NCI-H1694 (cell line): ENCODE measurements around the gene CFAP100.

Experiments used
- DNase-seq: peaks from one replicate; lab custom pipeline; 2025; lab: John Stamatoyannopoulos, UW

CFAP100 gene

GRCh38 chr3:126442094-126442855, 47.6 kb downstream of the CFAP100 start:
- DNase-seq, result peak; percentile 59

GRCh38 chr3:126442856-126443242, 48.1 kb downstream of the CFAP100 start:
- no peak for DNase-seq

- no peak for DNase-seq
These were observed 50.8 kb downstream of the CFAP100 start for GRCh38 chr3:126445506-126445905.

- no peak for DNase-seq
These were observed 51.6 kb downstream of the CFAP100 start for GRCh38 chr3:126446301-126446700.

GRCh38 chr3:126446791-126447190, 52.1 kb downstream of the CFAP100 start:
- no peak for DNase-seq

GRCh38 chr3:126447456-126448106, 52.9 kb downstream of the CFAP100 start:
- DNase-seq, result peak; percentile 75

- peak; percentile 78 for DNase-seq
These were observed 53.6 kb downstream of the CFAP100 start for GRCh38 chr3:126448136-126448892.

- no peak for DNase-seq
These were observed 54.1 kb downstream of the CFAP100 start for GRCh38 chr3:126448893-126449180.

GRCh38 chr3:126449621-126450051, 54.9 kb downstream of the CFAP100 start:
- no peak for DNase-seq

GRCh38 chr3:126450219-126450618, 55.5 kb downstream of the CFAP100 start:
- no peak for DNase-seq

- DNase-seq, result no peak
These were observed 56.0 kb downstream of the CFAP100 start for GRCh38 chr3:126450744-126451143.

- DNase-seq, result no peak
These were observed 56.8 kb downstream of the CFAP100 start for GRCh38 chr3:126451511-126451910.

- no peak for DNase-seq
These were observed 57.5 kb downstream of the CFAP100 start for GRCh38 chr3:126452213-126452612.

GRCh38 chr3:126454025-126454424, 59.3 kb downstream of the CFAP100 start:
- DNase-seq, result no peak

GRCh38 chr3:126454437-126455198, 59.9 kb downstream of the CFAP100 start:
- DNase-seq, result no peak

- DNase-seq, result no peak
These were observed 61.5 kb downstream of the CFAP100 start for GRCh38 chr3:126456211-126456610.

GRCh38 chr3:126456766-126457388, 62.2 kb downstream of the CFAP100 start:
- no peak for DNase-seq

- DNase-seq, result no peak
These were observed 64.5 kb downstream of the CFAP100 start for GRCh38 chr3:126459111-126459762.

- DNase-seq, result no peak
These were observed 65.0 kb downstream of the CFAP100 start for GRCh38 chr3:126459763-126460127.

- DNase-seq, result no peak
These were observed 65.7 kb downstream of the CFAP100 start for GRCh38 chr3:126460381-126460780.

- no peak for DNase-seq
These were observed 66.9 kb downstream of the CFAP100 start for GRCh38 chr3:126461450-126462070.
